Astrocyte (in vitro differentiated cells and primary cell): Measurements from ENCODE around the gene GNAQ. TPM values are rescaled to one million over a fixed set of nuclear protein-coding genes. Genes with fewer than 3 reads are reported as not detected.
"Not testable (repeated sequence)": the region's sequence is repeated elsewhere in the genome, so short reads cannot be mapped to it uniquely, and the experiment has no call there.

Experiments
- DNase-seq: peaks from one replicate; pipeline ENCODE4 v3.0.0-alpha.2; 2010; ENCODE audit warnings: low read depth
- FAIRE-seq: peaks from 2 replicates; lab custom pipeline; 2011; peaks lifted over from hg19 to GRCh38; lab: Jason Lieb, UNC
- H2AFZ ChIP-seq: 2 replicates; pipeline ENCODE4 v1.6.0; 2012; ENCODE audit warnings: low read depth, low read length, inconsistent platforms
- H3K27ac ChIP-seq: 2 replicates; pipeline ENCODE4 v1.5.1; 2011; ENCODE audit warnings: low read depth, low read length, inconsistent platforms
- H3K27me3 ChIP-seq: 2 replicates; pipeline ENCODE4 v1.6.0; 2011; ENCODE audit warnings: low read length, inconsistent platforms; ENCODE audit not compliant: insufficient read depth
- H3K36me3 ChIP-seq: 2 replicates; pipeline ENCODE4 v1.5.1; 2011; ENCODE audit warnings: low read length, inconsistent platforms; ENCODE audit not compliant: insufficient read depth
- H3K4me1 ChIP-seq: 2 replicates; pipeline ENCODE4 v1.5.1; 2011; ENCODE audit warnings: low read length, inconsistent platforms; ENCODE audit not compliant: insufficient read depth
- H3K4me2 ChIP-seq: 2 replicates; pipeline ENCODE4 v1.6.0; 2012; ENCODE audit warnings: low read length, inconsistent platforms
- H3K4me3 ChIP-seq: 2 replicates; pipeline ENCODE4 v1.5.1; 2011; ENCODE audit warnings: low read depth, mild to moderate bottlenecking, low read length, inconsistent platforms; ENCODE audit not compliant: insufficient read depth
- H3K79me2 ChIP-seq: 2 replicates; pipeline ENCODE4 v1.6.0; 2012; ENCODE audit warnings: mild to moderate bottlenecking, low read length, inconsistent platforms; ENCODE audit not compliant: insufficient read depth
- H3K9ac ChIP-seq: 2 replicates; pipeline ENCODE4 v1.6.0; 2012; ENCODE audit warnings: mild to moderate bottlenecking, low read length, inconsistent platforms
- H3K9me3 ChIP-seq: 2 replicates; pipeline ENCODE4 v1.5.1; 2012; ENCODE audit warnings: low read depth, mild to moderate bottlenecking, low read length, inconsistent platforms; ENCODE audit not compliant: insufficient read depth
- H4K20me1 ChIP-seq: 2 replicates; pipeline ENCODE4 v1.6.0; 2012; ENCODE audit warnings: low read length, inconsistent platforms; ENCODE audit not compliant: insufficient read depth
- H3K27ac Mint-ChIP-seq: one replicate; pipeline ENCODE4 v1.8.0; 2021; ENCODE audit warnings: mild to moderate bottlenecking, mixed read lengths; ENCODE audit not compliant: unreplicated experiment
- H3K27me3 Mint-ChIP-seq: one replicate; pipeline ENCODE4 v1.8.0; 2021; ENCODE audit warnings: low read depth, mixed read lengths; ENCODE audit not compliant: unreplicated experiment
- H3K36me3 Mint-ChIP-seq: one replicate; pipeline ENCODE4 v1.8.0; 2021; ENCODE audit warnings: low read depth, mixed read lengths; ENCODE audit not compliant: unreplicated experiment
- H3K4me1 Mint-ChIP-seq: one replicate; pipeline ENCODE4 v1.8.0; 2021; ENCODE audit warnings: low read depth, mixed read lengths; ENCODE audit not compliant: unreplicated experiment
- H3K4me3 Mint-ChIP-seq: one replicate; pipeline ENCODE4 v1.8.0; 2021; ENCODE audit warnings: mild to moderate bottlenecking, moderate library complexity, mixed read lengths; ENCODE audit not compliant: unreplicated experiment
- H3K9me3 Mint-ChIP-seq: one replicate; pipeline ENCODE4 v1.8.0; 2021; ENCODE audit warnings: mild to moderate bottlenecking, mixed read lengths; ENCODE audit not compliant: unreplicated experiment
- CTCF ChIP-seq: IDR thresholded peaks from 2 replicates; pipeline ENCODE4 v1.5.1; 2011; ENCODE audit warnings: low read depth, mild to moderate bottlenecking, inconsistent platforms, low read length, moderate library complexity; ENCODE audit not compliant: insufficient read depth
- EZH2 ChIP-seq: IDR thresholded peaks from 2 replicates; pipeline ENCODE4 v1.6.1; 2012; ENCODE audit warnings: mild to moderate bottlenecking, low read length, inconsistent platforms; ENCODE audit not compliant: insufficient read depth
- total RNA-seq: library from RNA; stranded (reverse); gene quantifications from 2 replicates; pipeline ENCODE4 v1.2.1, GENCODE V29; 2021

GNAQ gene
- total RNA-seq, 1 donor from 2014 or later, result 74.9 TPM

GRCh38 chr9:77725820-77726219 lies 305.8 kb downstream of the GNAQ start:
- H3K4me3 ChIP-seq, result no peak overlapping the region
- peaks cover 5% of the 10 kb centered on the region for H3K4me1 ChIP-seq
- Mint-ChIP-seq H3K4me3 (no peak overlapping the region), H3K9me3 (no peaks in the 10 kb centered on the region), H3K27ac (no peak overlapping the region), H3K27me3 (no peaks in the 10 kb centered on the region), H3K4me1 (peaks cover 3% of the 10 kb centered on the region), H3K36me3 (peaks cover 26% of the 10 kb centered on the region)
- no peak for DNase-seq
- no peaks in the 10 kb centered on the region for H3K9me3 ChIP-seq
- no peaks in the 10 kb centered on the region for H4K20me1 ChIP-seq
- no peaks in the 10 kb centered on the region for H3K79me2 ChIP-seq
- H2AFZ ChIP-seq, result no peak overlapping the region
- peaks cover 4% of the 10 kb centered on the region for H3K36me3 ChIP-seq
- no peak overlapping the region for H3K9ac ChIP-seq
- FAIRE-seq, result no peak
- TF ChIP-seq EZH2, result no peak
- no peak overlapping the region for H3K4me2 ChIP-seq
- no peak overlapping the region for H3K27ac ChIP-seq
- no peaks in the 10 kb centered on the region for H3K27me3 ChIP-seq

DNA sequence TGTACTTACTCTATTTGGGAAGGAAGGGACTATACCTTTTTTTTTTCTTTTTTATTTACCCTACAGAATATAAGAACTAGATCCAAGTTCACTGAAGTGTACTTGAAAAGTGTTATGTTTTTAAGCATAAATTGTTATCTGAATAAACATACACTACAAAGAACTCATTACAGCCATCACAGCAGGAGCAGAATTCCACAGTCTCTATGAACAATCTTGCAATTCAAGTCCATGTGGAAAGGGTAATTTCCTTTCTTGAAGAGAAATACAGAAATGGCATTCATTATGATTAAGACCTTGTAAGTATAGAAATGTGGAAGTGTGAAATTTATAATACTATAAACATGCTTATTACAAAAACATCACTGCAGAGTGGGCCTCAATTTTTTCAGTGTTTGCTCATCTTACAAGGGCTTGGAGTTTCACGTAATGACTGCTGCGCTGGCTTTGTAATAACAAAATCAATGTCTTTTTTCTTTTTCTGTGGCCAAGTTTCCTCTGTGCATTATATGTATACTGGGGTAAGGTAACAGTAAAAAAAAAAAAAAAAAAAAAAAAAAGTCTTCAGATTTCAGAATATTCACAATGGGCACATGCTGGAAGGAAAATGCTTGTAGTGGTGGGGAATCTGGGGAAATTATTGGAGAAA lies 306.4 kb downstream of the GNAQ start:
- Histone ChIP-seq H2AFZ (no peak overlapping the region), H3K36me3 (peaks cover 4% of the 10 kb centered on the region), H3K4me1 (peaks cover 5% of the 10 kb centered on the region), H3K4me2 (no peak overlapping the region), H3K4me3 (no peak overlapping the region), H4K20me1 (no peaks in the 10 kb centered on the region), H3K27me3 (no peaks in the 10 kb centered on the region), H3K9me3 (no peaks in the 10 kb centered on the region), H3K27ac (no peak overlapping the region), H3K79me2 (no peaks in the 10 kb centered on the region), H3K9ac (no peak overlapping the region)
- H3K4me3 Mint-ChIP-seq, result no peak overlapping the region
- H3K27me3 Mint-ChIP-seq, result no peaks in the 10 kb centered on the region
- DNase-seq, result no peak
- no peak for TF ChIP-seq EZH2
- no peak for TF ChIP-seq CTCF
- H3K27ac Mint-ChIP-seq, result no peak overlapping the region
- peaks cover 6% of the 10 kb centered on the region for H3K4me1 Mint-ChIP-seq
- H3K36me3 Mint-ChIP-seq, result peaks cover 26% of the 10 kb centered on the region
- H3K9me3 Mint-ChIP-seq, result no peaks in the 10 kb centered on the region
- FAIRE-seq, result no peak

DNA sequence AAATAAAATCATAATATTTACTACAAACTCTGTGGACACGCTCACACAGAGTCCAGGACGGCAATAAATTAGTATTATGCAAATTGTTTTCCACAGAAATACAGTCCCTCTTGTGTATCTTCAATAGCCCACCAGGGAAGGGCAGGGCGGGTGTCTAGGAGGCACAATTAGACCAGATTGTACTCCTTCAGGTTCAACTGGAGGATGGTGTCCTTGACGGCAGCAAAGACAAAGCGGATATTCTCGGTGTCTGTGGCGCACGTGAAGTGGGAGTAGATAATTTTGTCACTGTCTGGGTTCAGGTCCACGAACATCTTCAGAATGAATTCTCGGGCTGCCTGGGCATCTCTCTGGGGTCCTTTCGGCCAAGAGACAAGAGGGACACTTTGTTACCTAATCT lies 310.5 kb downstream of the GNAQ start:
- H3K27me3 ChIP-seq, H3K9me3 Mint-ChIP-seq, DNase-seq, H3K27me3 Mint-ChIP-seq, H3K36me3 ChIP-seq, H4K20me1 ChIP-seq, H3K79me2 ChIP-seq, H3K4me3 ChIP-seq, H3K9me3 ChIP-seq, H3K9ac ChIP-seq, H3K4me3 Mint-ChIP-seq, FAIRE-seq, H3K27ac Mint-ChIP-seq, H2AFZ ChIP-seq, H3K4me2 ChIP-seq: not testable (repeated sequence)
- peaks cover 13% of the 10 kb centered on the region for H3K36me3 Mint-ChIP-seq
- H3K4me1 Mint-ChIP-seq, result peaks cover 31% of the 10 kb centered on the region
- H3K27ac ChIP-seq, result peak overlapping the region; percentile 47
- peaks cover 25% of the 10 kb centered on the region for H3K4me1 ChIP-seq
